ENCODE measurements around the gene ANKRD44.

ANKRD44 gene

DNA sequence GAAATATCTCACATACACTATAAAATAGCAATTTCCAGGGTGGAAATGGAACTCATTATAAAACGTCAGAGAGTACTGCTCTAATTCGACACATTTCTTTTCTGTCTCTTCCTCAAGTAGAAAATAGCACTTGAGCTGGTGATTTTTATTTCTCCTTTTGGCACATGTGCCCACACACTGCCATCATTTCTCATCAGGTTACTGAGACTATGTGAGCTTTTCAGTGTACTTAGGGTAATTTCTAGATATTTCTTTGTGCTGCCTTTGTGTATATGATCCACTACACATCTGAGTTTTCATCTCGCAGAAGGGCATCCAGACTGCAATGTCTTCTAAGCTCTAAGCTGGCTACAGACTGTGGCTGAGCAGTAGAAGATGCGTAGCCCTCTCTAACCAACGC is 321.9 kb downstream of the ANKRD44 start:
- Histone ChIP-seq H3K27ac (ENCODE audit: low read length, poor library complexity, severe bottlenecking) (no peak overlapping the region), H3K14ac (ENCODE audit: low read length in 2 of 2) (no peak overlapping the region), H2BK12ac (ENCODE audit: low read length in 2 of 2) (peak overlapping the region in 1 of 2 experiments; percentile 10), H3K23ac (ENCODE audit: low read length in 2 of 2) (peak overlapping the region in 1 of 2 experiments; percentile 66), H3K4me2 (ENCODE audit: low read length, poor library complexity, severe bottlenecking) (no peak overlapping the region), H3K79me1 (replicated peaks; ENCODE audit: low read length, poor library complexity, severe bottlenecking) (no peaks in the 10 kb centered on the region), H2AFZ (ENCODE audit: low read depth, low read length) (no peak overlapping the region), H2BK5ac (ENCODE audit: low read depth, low read length, poor library complexity, severe bottlenecking) (no peak overlapping the region), H3K4me1 (ENCODE audit: control insufficient read depth, insufficient read depth, low read depth, low read length) (peaks cover 1% of the 10 kb centered on the region), H3K9me3 (ENCODE audit: control insufficient read depth, low read length) (no peaks in the 10 kb centered on the region), H2BK120ac (ENCODE audit: low read depth, low read length) (peak overlapping the region; percentile 15), H3K18ac (ENCODE audit: low read depth in 1 of 2, low read length in 2 of 2) (peak overlapping the region; percentile 16 to 45), H3K9ac (ENCODE audit: low read length) (peak overlapping the region; percentile 89), H3K27me3 (ENCODE audit: control insufficient read depth in 1 of 2, insufficient read depth in 1 of 2, low read length in 2 of 2) (no peaks in the 10 kb centered on the region), H3K36me3 (ENCODE audit: control insufficient read depth in 1 of 2, insufficient read depth in 2 of 2, low read depth in 1 of 2, low read length in 2 of 2) (no peaks in the 10 kb centered on the region), H2BK15ac (ENCODE audit: low read depth, poor library complexity, severe bottlenecking) (no peak overlapping the region), H3K4ac (ENCODE audit: low read depth in 1 of 2, low read length in 2 of 2) (peak overlapping the region in 1 of 2 experiments; percentile 32), H4K91ac (ENCODE audit: low read length) (no peak overlapping the region), H2AK5ac (ENCODE audit: low read length, severe bottlenecking) (peak overlapping the region; percentile 18), H3K4me3 (ENCODE audit: insufficient read depth in 1 of 2, low read depth in 1 of 2, low read length in 2 of 2) (no peak overlapping the region), H4K8ac (ENCODE audit: low read length) (peak overlapping the region; percentile 90)
- peak; percentile 17 for DNase-seq
- WGBS = 90% methylated on average over 5 of the region's 5 CpGs

DNA sequence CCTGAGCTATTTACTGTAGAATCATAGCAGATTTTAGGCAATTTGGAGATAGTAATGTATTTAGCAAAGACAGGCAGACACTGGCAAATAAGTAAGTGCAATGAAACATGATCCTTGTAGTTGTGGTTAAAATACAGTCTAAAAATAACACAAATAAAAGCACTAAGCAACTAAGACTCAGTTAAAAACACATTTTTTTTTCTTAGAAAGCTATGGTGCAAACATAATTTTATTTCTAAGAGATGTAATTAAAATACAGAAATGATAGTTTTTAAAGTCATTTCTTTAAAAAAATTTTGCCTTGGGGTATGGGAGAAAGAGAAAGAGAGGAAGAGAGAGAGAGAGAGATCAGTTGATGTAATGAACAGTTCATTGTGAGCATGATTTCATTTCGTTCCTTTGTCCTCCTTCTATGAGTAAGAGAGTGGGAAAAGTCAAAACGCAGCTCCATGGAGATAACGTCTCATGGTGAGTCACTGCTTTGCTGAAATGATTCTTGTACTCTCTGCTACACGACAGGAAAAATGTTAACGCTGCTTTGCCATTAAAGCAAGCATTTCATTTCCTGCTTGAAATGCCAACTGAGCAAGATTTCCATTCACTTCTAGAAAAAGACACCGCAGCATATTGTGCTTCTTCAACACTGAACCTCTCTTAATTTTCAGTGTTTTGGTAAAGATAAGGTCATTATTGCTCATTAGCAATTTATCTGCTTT is 322.8 kb downstream of the ANKRD44 start:
- no peaks in the 10 kb centered on the region for H3K79me1 ChIP-seq (replicated peaks; ENCODE audit: low read length, poor library complexity, severe bottlenecking)
- DNase-seq = peak; percentile 98
- peaks cover 1% of the 10 kb centered on the region for H3K4me1 ChIP-seq (ENCODE audit: control insufficient read depth, insufficient read depth, low read depth, low read length)
- peak overlapping the region in 1 of 2 experiments; percentile 63 for H3K4me3 ChIP-seq (ENCODE audit: insufficient read depth in 1 of 2, low read depth in 1 of 2, low read length in 2 of 2)
- H2BK12ac ChIP-seq (ENCODE audit: low read length in 2 of 2) = no peak overlapping the region
- peak overlapping the region; percentile 1 for H3K4me2 ChIP-seq (ENCODE audit: low read length, poor library complexity, severe bottlenecking)
- no peaks in the 10 kb centered on the region for H3K9me3 ChIP-seq (ENCODE audit: control insufficient read depth, low read length)
- H3K18ac ChIP-seq (ENCODE audit: low read depth in 1 of 2, low read length in 2 of 2) = peak overlapping the region in 1 of 2 experiments; percentile 43
- no peak overlapping the region for H2BK15ac ChIP-seq (ENCODE audit: low read depth, poor library complexity, severe bottlenecking)
- H3K14ac ChIP-seq (ENCODE audit: low read length in 2 of 2) = no peak overlapping the region
- no peak overlapping the region for H2AFZ ChIP-seq (ENCODE audit: low read depth, low read length)
- H3K27me3 ChIP-seq (ENCODE audit: control insufficient read depth in 1 of 2, insufficient read depth in 1 of 2, low read length in 2 of 2) = no peaks in the 10 kb centered on the region
- H2BK120ac ChIP-seq (ENCODE audit: low read depth, low read length) = no peak overlapping the region
- peak overlapping the region; percentile 89 for H3K9ac ChIP-seq (ENCODE audit: low read length)
- no peak overlapping the region for H4K8ac ChIP-seq (ENCODE audit: low read length)
- H3K27ac ChIP-seq (ENCODE audit: low read length, poor library complexity, severe bottlenecking) = peak overlapping the region; percentile 86
- no peak overlapping the region for H4K91ac ChIP-seq (ENCODE audit: low read length)
- 0% methylated on average over 5 of the region's 6 CpGs for WGBS
- H3K36me3 ChIP-seq (ENCODE audit: control insufficient read depth in 1 of 2, insufficient read depth in 2 of 2, low read depth in 1 of 2, low read length in 2 of 2) = no peaks in the 10 kb centered on the region
- H2AK5ac ChIP-seq (ENCODE audit: low read length, severe bottlenecking) = no peak overlapping the region
- no peak overlapping the region for H3K23ac ChIP-seq (ENCODE audit: low read length in 2 of 2)
- no peak overlapping the region for H3K4ac ChIP-seq (ENCODE audit: low read depth in 1 of 2, low read length in 2 of 2)
- H2BK5ac ChIP-seq (ENCODE audit: low read depth, low read length, poor library complexity, severe bottlenecking) = no peak overlapping the region

DNA sequence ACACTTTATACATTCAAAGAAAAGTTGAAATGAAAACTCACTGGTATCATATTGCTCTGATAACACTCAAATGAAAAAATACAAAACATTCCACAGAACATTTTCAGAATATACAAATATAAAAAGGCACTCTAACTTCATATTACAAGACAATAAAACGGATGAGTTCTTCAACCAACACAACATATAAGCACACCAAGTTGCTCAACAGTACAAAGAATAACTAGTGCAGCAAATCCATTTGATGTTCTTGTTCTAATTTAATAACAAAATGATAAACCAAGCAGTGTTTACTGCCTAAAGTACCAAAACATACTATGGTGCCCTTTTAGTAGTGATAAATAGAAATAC is 323.3 kb downstream of the ANKRD44 start:
- H3K4me1 ChIP-seq (ENCODE audit: control insufficient read depth, insufficient read depth, low read depth, low read length) = peaks cover 1% of the 10 kb centered on the region
- no peak overlapping the region for H2AFZ ChIP-seq (ENCODE audit: low read depth, low read length)
- no peaks in the 10 kb centered on the region for H3K9me3 ChIP-seq (ENCODE audit: control insufficient read depth, low read length)
- no peak overlapping the region for H2BK12ac ChIP-seq (ENCODE audit: low read length in 2 of 2)
- no peak overlapping the region for H3K14ac ChIP-seq (ENCODE audit: low read length in 2 of 2)
- H2AK5ac ChIP-seq (ENCODE audit: low read length, severe bottlenecking) = no peak overlapping the region
- H2BK15ac ChIP-seq (ENCODE audit: low read depth, poor library complexity, severe bottlenecking) = no peak overlapping the region
- no peak overlapping the region for H2BK5ac ChIP-seq (ENCODE audit: low read depth, low read length, poor library complexity, severe bottlenecking)
- H2BK120ac ChIP-seq (ENCODE audit: low read depth, low read length) = no peak overlapping the region
- H3K18ac ChIP-seq (ENCODE audit: low read depth in 1 of 2, low read length in 2 of 2) = no peak overlapping the region
- H3K4ac ChIP-seq (ENCODE audit: low read depth in 1 of 2, low read length in 2 of 2) = no peak overlapping the region
- WGBS = 67% methylated on average over 1 of the region's 1 CpG
- no peak overlapping the region for H3K4me2 ChIP-seq (ENCODE audit: low read length, poor library complexity, severe bottlenecking)
- no peaks in the 10 kb centered on the region for H3K36me3 ChIP-seq (ENCODE audit: control insufficient read depth in 1 of 2, insufficient read depth in 2 of 2, low read depth in 1 of 2, low read length in 2 of 2)
- no peak overlapping the region for H3K27ac ChIP-seq (ENCODE audit: low read length, poor library complexity, severe bottlenecking)
- H3K27me3 ChIP-seq (ENCODE audit: control insufficient read depth in 1 of 2, insufficient read depth in 1 of 2, low read length in 2 of 2) = no peaks in the 10 kb centered on the region
- DNase-seq = no peak
- H3K4me3 ChIP-seq (ENCODE audit: insufficient read depth in 1 of 2, low read depth in 1 of 2, low read length in 2 of 2) = peak overlapping the region in 1 of 2 experiments; percentile 63
- no peak overlapping the region for H4K91ac ChIP-seq (ENCODE audit: low read length)
- peak overlapping the region; percentile 89 for H3K9ac ChIP-seq (ENCODE audit: low read length)
- H3K23ac ChIP-seq (ENCODE audit: low read length in 2 of 2) = no peak overlapping the region
- H4K8ac ChIP-seq (ENCODE audit: low read length) = no peak overlapping the region
- H3K79me1 ChIP-seq (replicated peaks; ENCODE audit: low read length, poor library complexity, severe bottlenecking) = no peaks in the 10 kb centered on the region

GRCh38 chr2:196985511-196986183 is 324.9 kb downstream of the ANKRD44 start:
- WGBS = 73% methylated on average over 2 of the region's 3 CpGs

More at GRCh38 chr2:196985511-196986183, 324.9 kb downstream of the ANKRD44 start:
- Histone ChIP-seq H3K9ac (ENCODE audit: low read length) (no peak overlapping the region), H3K4me2 (ENCODE audit: low read length, poor library complexity, severe bottlenecking) (no peak overlapping the region), H2AFZ (ENCODE audit: low read depth, low read length) (no peak overlapping the region), H3K9me3 (ENCODE audit: control insufficient read depth, low read length) (no peaks in the 10 kb centered on the region), H2BK5ac (ENCODE audit: low read depth, low read length, poor library complexity, severe bottlenecking) (no peak overlapping the region), H3K23ac (ENCODE audit: low read length in 2 of 2) (no peak overlapping the region), H2AK5ac (ENCODE audit: low read length, severe bottlenecking) (no peak overlapping the region), H4K91ac (ENCODE audit: low read length) (no peak overlapping the region), H3K14ac (ENCODE audit: low read length in 2 of 2) (no peak overlapping the region), H3K79me1 (replicated peaks; ENCODE audit: low read length, poor library complexity, severe bottlenecking) (no peaks in the 10 kb centered on the region), H3K18ac (ENCODE audit: low read depth in 1 of 2, low read length in 2 of 2) (no peak overlapping the region), H2BK12ac (ENCODE audit: low read length in 2 of 2) (no peak overlapping the region), H3K4me1 (ENCODE audit: control insufficient read depth, insufficient read depth, low read depth, low read length) (peaks cover 1% of the 10 kb centered on the region), H2BK15ac (ENCODE audit: low read depth, poor library complexity, severe bottlenecking) (no peak overlapping the region), H2BK120ac (ENCODE audit: low read depth, low read length) (no peak overlapping the region), H3K4me3 (ENCODE audit: insufficient read depth in 1 of 2, low read depth in 1 of 2, low read length in 2 of 2) (no peak overlapping the region), H4K8ac (ENCODE audit: low read length) (no peak overlapping the region), H3K27ac (ENCODE audit: low read length, poor library complexity, severe bottlenecking) (no peak overlapping the region), H3K36me3 (ENCODE audit: control insufficient read depth in 1 of 2, insufficient read depth in 2 of 2, low read depth in 1 of 2, low read length in 2 of 2) (no peaks in the 10 kb centered on the region), H3K4ac (ENCODE audit: low read depth in 1 of 2, low read length in 2 of 2) (no peak overlapping the region), H3K27me3 (ENCODE audit: control insufficient read depth in 1 of 2, insufficient read depth in 1 of 2, low read length in 2 of 2) (no peaks in the 10 kb centered on the region)
- DNase-seq = no peak
